Right cardiac atrium (tissue), 5 donors: Measurements from ENCODE around the gene FBXO41. TPM values are rescaled to one million over a fixed set of nuclear protein-coding genes. Genes with fewer than 3 reads are reported as not detected.

Experiments used
- ATAC-seq, 2 donors: fragments of 200-7000 bp; cut with Tn5 transposase; one replicate each; pipeline versions ENCODE4 v1.8.0 to v1.9.1; 2020; ENCODE audit warnings: moderate library complexity in 2 of 2, mild to moderate bottlenecking in 1 of 2
- DNase-seq, 3 donors: peaks; one replicate each; pipeline ENCODE4 v3.0.0-alpha.2; 2020
- H3K27ac ChIP-seq: one replicate; pipeline ENCODE4 v1.5.1; 2013; ENCODE audit warnings: mild to moderate bottlenecking, low read length, control low read depth, moderate library complexity
- H3K27me3 ChIP-seq: one replicate; pipeline ENCODE4 v1.6.1; 2013; ENCODE audit not compliant: control insufficient read depth, insufficient read depth
- H3K4me1 ChIP-seq: one replicate; pipeline ENCODE4 v1.6.1; 2013; ENCODE audit warnings: low read length; ENCODE audit not compliant: control insufficient read depth, insufficient read depth
- H3K4me3 ChIP-seq: one replicate; pipeline ENCODE4 v1.5.1; 2013; ENCODE audit warnings: low read length, control low read depth
- H3K9me3 ChIP-seq: one replicate; pipeline ENCODE4 v1.6.1; 2013; ENCODE audit warnings: low read length; ENCODE audit not compliant: control insufficient read depth
- WGBS: extraction: QIAGEN DNeasy Blood & Tissue Kit; methylation state at CpG from one replicate; pipeline ENCODE4 v1.1.7; 2013; 5-methylcytosine and 5-hydroxymethylcytosine counted together
- intact Hi-C, 4 donors: fragments of 100-400 bp; cut with DNase I; formaldehyde crosslinking; loops; one replicate each; pipeline versions ENCODE4 v1.11.0 to v1.14.0; 2022 to 2023
- polyA plus RNA-seq: library from polyadenylated mRNA; stranded (reverse); fragments of 200-250 nt; gene quantifications from one replicate; pipeline ENCODE4 v1.2.3, GENCODE V29; 2013
- total RNA-seq, 4 donors: library from RNA; stranded (reverse); fragmentation: NEBNext Ultra II Directional; extraction: Animal tissue kit (Norgen Biotek cat#: 25700); gene quantifications; one replicate each; pipeline ENCODE4 v1.2.1, GENCODE V29; 2021
- donor health status: healthy with polysubstance abuse.
- donor health status: DM: no; HTN: yes; CAD: no.
- donor health status: DM: no; HTN: no; CAD: no.
- donor health status: DM: no; HTN: yes; CAD: no; lungs with severe emphysema.
- donor health status: DM: yes; HTN: yes; CAD: no.

FBXO41 gene
- total and polyA plus RNA-seq, 5 donors, result 1.8 to 3.5 (median 2.2) TPM

- intact Hi-C loops, result no loop called here
- Histone ChIP-seq H3K27me3 (no peaks in the 10 kb centered on the region), H3K4me3 (no peak overlapping the region), H3K9me3 (no peaks in the 10 kb centered on the region), H3K27ac (no peak overlapping the region), H3K4me1 (no peaks in the 10 kb centered on the region)
- ATAC-seq (no peak), DNase-seq (no peak)
- 30% methylated on average over 5 of the region's 5 CpGs for WGBS
Measured at GRCh38 chr2:73295751-73296400, 11.6 kb upstream of the FBXO41 start.

DNA sequence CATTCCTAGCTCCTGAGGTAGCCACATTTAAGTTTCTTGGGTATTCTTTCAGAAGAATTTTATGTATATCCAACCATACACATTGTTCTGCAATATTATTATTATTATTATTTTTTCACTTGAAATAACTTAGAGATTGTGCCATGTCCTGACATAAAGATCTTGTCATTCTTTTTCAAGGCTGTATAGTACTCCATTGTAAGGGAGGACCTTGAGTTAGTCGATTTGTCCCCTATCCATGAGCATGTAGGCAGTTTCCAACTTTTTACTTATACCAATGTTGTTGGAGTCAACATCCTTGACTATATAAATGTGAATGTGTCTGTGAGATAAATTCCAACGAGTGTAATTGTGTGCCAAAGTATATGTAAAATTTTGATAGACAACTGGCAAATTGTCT is 10.0 kb upstream of the FBXO41 start:
- no peak overlapping the region for H3K27ac ChIP-seq
- H3K4me3 ChIP-seq, result no peak overlapping the region
- no peaks in the 10 kb centered on the region for H3K9me3 ChIP-seq
- intact Hi-C loops, result no loop called here
- H3K27me3 ChIP-seq, result no peaks in the 10 kb centered on the region
- WGBS, result 89% methylated on average over 2 of the region's 2 CpGs
- no peaks in the 10 kb centered on the region for H3K4me1 ChIP-seq
- no peak for ATAC-seq
- DNase-seq, result no peak

GRCh38 chr2:73293534-73294171 is 9.4 kb upstream of the FBXO41 start, which contains the start of gene EGR4:
EGR4 (minus strand) TSS chr2:73293548; CDS start chr2:73293317, 231 bp downstream.
- no peaks in the 10 kb centered on the region for H3K9me3 ChIP-seq
- 1% methylated on average over 45 of the region's 45 CpGs for WGBS
- H3K27ac ChIP-seq, result no peak within 1 kb of the TSS
- no peaks in the 10 kb centered on the region for H3K4me1 ChIP-seq
- DNase-seq (peak; percentile 53 to 75 (median 69)), ATAC-seq (peak; percentile 46 to 77)
- intact Hi-C loops, result no loop called here
- H3K27me3 ChIP-seq, result no peaks in the 10 kb centered on the region
- H3K4me3 ChIP-seq, result peak within 1 kb of the TSS; percentile 41

DNA sequence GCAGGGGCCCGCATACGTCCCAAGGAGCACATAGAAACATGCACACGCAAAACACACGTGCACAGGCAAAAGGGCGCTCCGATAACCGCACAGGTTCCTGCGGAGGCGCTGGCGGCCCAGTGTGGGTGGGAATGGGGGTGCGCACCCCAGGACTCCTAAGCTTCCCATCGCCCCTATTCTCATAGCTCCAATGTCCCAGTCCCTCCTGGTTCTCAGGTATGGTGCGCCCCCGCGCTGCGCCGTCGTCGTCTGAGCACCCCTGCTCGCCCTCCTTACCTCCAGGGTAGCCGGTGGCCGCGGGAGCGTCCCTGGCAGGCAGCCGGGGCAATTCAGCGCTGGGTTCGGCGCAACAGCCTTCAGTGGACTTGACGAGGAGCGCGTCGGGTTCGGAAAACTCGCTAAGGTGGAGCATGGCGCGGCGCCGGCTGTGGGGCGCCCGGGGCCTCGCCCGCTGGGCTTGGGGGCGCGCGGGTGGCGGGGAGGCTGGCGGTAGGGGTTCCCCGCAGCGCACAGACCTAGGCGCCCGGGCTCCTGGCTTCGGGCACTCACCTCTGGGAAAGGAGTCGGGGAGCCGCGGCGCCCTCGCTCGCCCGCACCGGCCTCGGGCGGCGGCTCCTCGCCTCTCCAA is 8.7 kb upstream of the FBXO41 start:
- Histone ChIP-seq H3K27me3 (no peaks in the 10 kb centered on the region), H3K4me3 (peak overlapping the region; percentile 41), H3K4me1 (no peaks in the 10 kb centered on the region), H3K27ac (no peak overlapping the region), H3K9me3 (no peaks in the 10 kb centered on the region)
- intact Hi-C loops, result no loop called here
- ATAC-seq (no peak), DNase-seq (peak in 1 of 3 donors; percentile 32)
- WGBS, result 2% methylated on average over 64 of the region's 64 CpGs

DNA sequence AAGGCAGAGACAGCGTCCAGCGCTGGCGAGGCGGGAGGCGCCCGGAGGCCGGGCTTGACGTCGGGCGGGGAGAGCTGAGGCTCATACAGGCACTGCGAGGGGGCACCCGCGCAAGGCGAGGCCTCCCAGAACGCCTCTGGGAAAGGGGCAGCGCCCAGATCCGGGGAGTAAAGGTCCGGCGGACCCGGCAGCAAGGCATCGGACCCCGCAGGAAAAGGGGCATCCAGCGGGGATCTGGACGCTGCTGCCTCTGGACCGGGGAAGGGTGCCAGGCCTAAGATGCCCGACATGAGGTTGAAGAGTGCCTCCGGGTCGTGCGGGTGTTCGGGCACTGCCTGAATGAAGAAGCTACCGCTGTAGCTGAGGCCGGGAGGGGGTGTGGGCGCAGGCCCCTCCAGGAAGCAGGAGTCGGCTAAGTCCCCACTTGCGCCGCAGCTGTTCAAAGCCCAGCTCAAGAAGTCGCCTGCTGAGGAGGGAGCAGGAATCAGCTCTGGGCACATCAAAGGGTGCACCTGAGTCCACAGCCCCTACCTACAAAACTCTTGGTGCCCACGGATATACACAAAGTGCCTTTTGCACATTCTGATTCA is 8.1 kb upstream of the FBXO41 start:
- Histone ChIP-seq H3K4me1 (no peaks in the 10 kb centered on the region), H3K4me3 (no peak overlapping the region), H3K27me3 (no peaks in the 10 kb centered on the region), H3K9me3 (no peaks in the 10 kb centered on the region), H3K27ac (no peak overlapping the region)
- peak in 1 of 3 donors; percentile 60 for DNase-seq
- WGBS, result 4% methylated on average over 38 of the region's 38 CpGs
- intact Hi-C loops, result no loop called here
- ATAC-seq, result no peak

DNA sequence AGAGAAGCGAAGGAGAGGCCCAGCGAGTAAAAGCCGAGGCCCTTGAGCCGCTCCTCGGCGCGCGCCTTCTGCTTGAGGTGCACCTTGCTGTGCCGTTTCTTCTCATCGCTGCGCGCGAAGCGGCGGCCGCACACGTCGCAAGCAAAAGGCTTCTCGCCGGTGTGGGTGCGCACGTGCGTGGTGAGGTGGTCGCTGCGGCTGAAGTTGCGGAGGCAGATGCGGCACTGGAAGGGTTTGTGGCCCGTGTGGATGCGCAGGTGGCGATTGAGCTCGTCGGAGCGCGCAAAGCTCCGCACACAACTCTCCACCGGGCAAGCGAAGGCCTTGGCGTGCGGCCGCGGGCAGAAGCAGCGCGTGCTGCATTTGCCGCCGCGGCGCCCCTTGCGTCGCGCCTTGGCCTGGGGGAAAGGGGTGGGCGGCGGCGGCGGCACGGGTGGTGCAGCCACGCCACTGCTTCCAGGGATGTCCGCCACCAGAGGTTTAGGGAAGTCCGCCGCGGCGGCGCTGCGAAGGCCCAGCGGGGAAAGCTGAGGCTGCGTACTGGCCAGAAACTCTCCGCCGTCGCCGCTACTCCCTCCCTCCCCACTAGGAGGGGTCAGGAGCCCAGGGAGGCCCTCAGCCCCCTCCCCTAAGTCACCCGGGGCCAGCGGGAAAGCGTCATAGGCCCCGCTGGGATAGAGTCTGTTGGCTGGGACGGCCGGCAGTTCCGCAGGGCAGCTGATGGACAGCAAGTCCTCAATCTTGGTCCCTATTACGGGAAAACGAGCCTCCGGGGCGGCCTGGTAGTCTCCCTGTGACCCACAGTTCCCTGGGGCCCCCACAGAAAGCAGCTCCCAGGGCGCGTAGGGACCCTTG is 7.4 kb upstream of the FBXO41 start:
- no peaks in the 10 kb centered on the region for H3K4me1 ChIP-seq
- 2% methylated on average over 82 of the region's 82 CpGs for WGBS
- H3K27me3 ChIP-seq, result no peaks in the 10 kb centered on the region
- H3K9me3 ChIP-seq, result no peaks in the 10 kb centered on the region
- DNase-seq, result peak; percentile 14 to 55 (median 41)
- no peak overlapping the region for H3K27ac ChIP-seq
- no peak for ATAC-seq
- no peak overlapping the region for H3K4me3 ChIP-seq
- intact Hi-C loops, result no loop called here

GRCh38 chr2:73291093-73291460 is 6.8 kb upstream of the FBXO41 start:
- intact Hi-C loops, result no loop called here
- ATAC-seq, result peak; percentile 62 to 73
- peak; percentile 59 to 85 (median 77) for DNase-seq

GRCh38 chr2:73290049-73290839 is 6.0 kb upstream of the FBXO41 start:
- Histone ChIP-seq H3K27me3 (no peaks in the 10 kb centered on the region), H3K9me3 (no peaks in the 10 kb centered on the region), H3K4me1 (no peaks in the 10 kb centered on the region), H3K27ac (no peak overlapping the region), H3K4me3 (no peak overlapping the region)
- DNase-seq, result no peak
- intact Hi-C loops, result no loop called here
- ATAC-seq, result no peak
- WGBS, result 52% methylated on average over 6 of the region's 6 CpGs

More at GRCh38 chr2:73291093-73291460, 6.8 kb upstream of the FBXO41 start:
- H3K4me1 ChIP-seq, result no peaks in the 10 kb centered on the region
- H3K27ac ChIP-seq, result no peak overlapping the region
- no peaks in the 10 kb centered on the region for H3K9me3 ChIP-seq
- no peak overlapping the region for H3K4me3 ChIP-seq
- WGBS, result 3% methylated on average over 34 of the region's 34 CpGs
- H3K27me3 ChIP-seq, result no peaks in the 10 kb centered on the region

DNA sequence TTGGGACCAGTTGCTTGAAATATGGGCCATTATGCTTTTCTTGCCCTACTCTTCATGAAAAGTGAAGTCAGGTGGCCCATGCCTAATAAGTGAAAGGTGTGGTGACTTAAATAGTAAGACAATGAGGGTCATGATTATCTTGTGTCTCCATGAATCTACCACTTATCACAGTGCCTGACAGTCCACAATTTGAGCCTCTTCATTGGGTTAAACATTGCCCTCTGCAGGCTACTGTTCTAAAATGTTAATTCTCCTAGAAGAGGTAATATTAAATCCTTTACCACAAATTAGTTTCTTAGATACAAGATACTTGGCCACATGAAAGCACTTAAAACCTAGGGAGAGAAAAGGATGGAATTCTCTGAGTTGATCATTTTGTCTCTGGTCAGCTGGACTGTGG is 5.0 kb upstream of the FBXO41 start:
- Histone ChIP-seq H3K4me3 (no peak overlapping the region), H3K9me3 (no peaks in the 10 kb centered on the region), H3K4me1 (no peaks in the 10 kb centered on the region), H3K27ac (no peak overlapping the region), H3K27me3 (no peaks in the 10 kb centered on the region)
- ATAC-seq, result no peak
- no peak for DNase-seq
- intact Hi-C loops, result no loop called here

DNA sequence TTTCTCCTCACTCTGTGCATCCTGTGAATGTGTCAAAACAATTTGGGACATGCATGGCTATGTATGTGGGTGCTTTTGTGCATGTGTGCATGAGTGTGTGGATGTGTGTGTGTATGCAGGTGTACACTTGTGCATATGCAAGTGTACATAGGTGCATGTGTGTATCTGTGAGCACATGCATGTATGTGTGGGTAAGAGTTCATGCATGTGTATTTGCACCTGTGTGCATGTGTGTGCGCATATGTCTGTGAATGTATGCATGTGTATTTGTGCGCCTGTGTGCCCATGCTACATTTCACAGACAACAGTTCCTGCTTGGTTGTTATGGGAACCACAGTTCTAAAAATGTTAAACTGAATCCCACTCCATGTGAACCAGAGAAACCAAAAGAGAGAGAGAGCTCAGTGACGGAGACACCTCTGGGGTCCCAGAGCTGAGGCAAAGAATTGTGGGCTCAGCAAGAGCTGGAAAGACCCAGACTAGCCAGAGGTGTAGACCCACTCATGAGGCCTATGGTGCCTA is 1.9 kb upstream of the FBXO41 start:
- Histone ChIP-seq H3K27me3 (no peaks in the 10 kb centered on the region), H3K4me3 (no peak overlapping the region), H3K4me1 (no peaks in the 10 kb centered on the region), H3K9me3 (no peaks in the 10 kb centered on the region), H3K27ac (no peak overlapping the region)
- intact Hi-C loops, result no loop called here
- ATAC-seq (no peak), DNase-seq (no peak)
- 84% methylated on average over 3 of the region's 3 CpGs for WGBS
